Endothelial cell (in vitro differentiated cells): ENCODE measurements around the gene TP63. TPM values are rescaled to one million over a fixed set of nuclear protein-coding genes. Genes with fewer than 3 reads are reported as not detected.

ENCODE experiments used
- DNase-seq: peaks from one replicate; pipeline ENCODE4 v3.0.0; 2021; ENCODE audit warnings: low spot score
- H3K27ac Mint-ChIP-seq: one replicate; pipeline ENCODE4 v1.8.0; 2021; ENCODE audit warnings: mixed read lengths, inconsistent platforms; ENCODE audit not compliant: unreplicated experiment
- H3K27me3 Mint-ChIP-seq: one replicate; pipeline ENCODE4 v1.8.0; 2021; ENCODE audit warnings: mild to moderate bottlenecking, moderate library complexity, mixed read lengths, inconsistent platforms; ENCODE audit not compliant: unreplicated experiment
- H3K36me3 Mint-ChIP-seq: one replicate; pipeline ENCODE4 v1.8.0; 2021; ENCODE audit warnings: mild to moderate bottlenecking, low read depth, mixed read lengths, inconsistent platforms; ENCODE audit not compliant: unreplicated experiment
- H3K4me1 Mint-ChIP-seq: one replicate; pipeline ENCODE4 v1.8.0; 2021; ENCODE audit warnings: mild to moderate bottlenecking, mixed read lengths, inconsistent platforms; ENCODE audit not compliant: unreplicated experiment
- H3K4me3 Mint-ChIP-seq: one replicate; pipeline ENCODE4 v1.8.0; 2021; ENCODE audit warnings: mild to moderate bottlenecking, mixed read lengths, inconsistent platforms; ENCODE audit not compliant: unreplicated experiment
- H3K9me3 Mint-ChIP-seq: one replicate; pipeline ENCODE4 v1.8.0; 2021; ENCODE audit warnings: mixed read lengths, inconsistent platforms; ENCODE audit not compliant: unreplicated experiment
- CTCF ChIP-seq: fragments of 200-600 bp; sonication (generic); IDR thresholded peaks from one replicate; pipeline ENCODE4 v1.5.0; 2021; ENCODE audit warnings: antibody characterized with exemption; ENCODE audit not compliant: unreplicated experiment
- total RNA-seq: library from RNA; stranded (reverse); fragmentation: NEBNext Ultra II Directional; extraction: Animal tissue kit (Norgen Biotek cat#: 25700); gene quantifications from one replicate; pipeline ENCODE4 v1.2.1, GENCODE V29; 2021; ENCODE audit not compliant: unreplicated experiment

The TP63 gene
- total RNA-seq, 1 donor from 2014 or later = 1.0 TPM

GRCh38 chr3:189781415-189781814 is 150.2 kb downstream of the TP63 start:
- no peak overlapping the region for H3K4me3 Mint-ChIP-seq
- no peaks in the 10 kb centered on the region for H3K9me3 Mint-ChIP-seq
- DNase-seq = no peak
- peaks cover 2% of the 10 kb centered on the region for H3K27me3 Mint-ChIP-seq
- peaks cover 16% of the 10 kb centered on the region for H3K4me1 Mint-ChIP-seq
- peaks cover 4% of the 10 kb centered on the region for H3K36me3 Mint-ChIP-seq
- no peak for TF ChIP-seq CTCF
- no peak overlapping the region for H3K27ac Mint-ChIP-seq

- no peak for DNase-seq
- H3K4me3 Mint-ChIP-seq = no peak overlapping the region
- TF ChIP-seq CTCF = peak; percentile 66
- peaks cover 38% of the 10 kb centered on the region for H3K4me1 Mint-ChIP-seq
- no peaks in the 10 kb centered on the region for H3K36me3 Mint-ChIP-seq
- no peaks in the 10 kb centered on the region for H3K9me3 Mint-ChIP-seq
- H3K27ac Mint-ChIP-seq = no peak overlapping the region
- H3K27me3 Mint-ChIP-seq = peaks cover 2% of the 10 kb centered on the region
These were observed 155.4 kb downstream of the TP63 start for GRCh38 chr3:189786479-189787064.

GRCh38 chr3:189787191-189787590 is 156.0 kb downstream of the TP63 start:
- Mint-ChIP-seq H3K4me1 (peaks cover 40% of the 10 kb centered on the region), H3K27ac (no peak overlapping the region), H3K9me3 (no peaks in the 10 kb centered on the region), H3K4me3 (no peak overlapping the region), H3K36me3 (no peaks in the 10 kb centered on the region), H3K27me3 (peaks cover 5% of the 10 kb centered on the region)
- TF ChIP-seq CTCF = no peak
- DNase-seq = no peak

GRCh38 chr3:189787632-189788031 is 156.4 kb downstream of the TP63 start:
- H3K27me3 Mint-ChIP-seq = peaks cover 7% of the 10 kb centered on the region
- H3K27ac Mint-ChIP-seq = no peak overlapping the region
- H3K9me3 Mint-ChIP-seq = no peaks in the 10 kb centered on the region
- peaks cover 42% of the 10 kb centered on the region for H3K4me1 Mint-ChIP-seq
- DNase-seq = no peak
- no peaks in the 10 kb centered on the region for H3K36me3 Mint-ChIP-seq
- no peak for TF ChIP-seq CTCF
- H3K4me3 Mint-ChIP-seq = no peak overlapping the region

- DNase-seq = no peak
- Mint-ChIP-seq H3K9me3 (no peaks in the 10 kb centered on the region), H3K4me1 (peaks cover 52% of the 10 kb centered on the region), H3K27ac (peak overlapping the region; percentile 34), H3K36me3 (no peaks in the 10 kb centered on the region), H3K27me3 (peaks cover 7% of the 10 kb centered on the region), H3K4me3 (no peak overlapping the region)
- no peak for TF ChIP-seq CTCF
These were observed 158.2 kb downstream of the TP63 start for GRCh38 chr3:189789432-189789831.
